ENCODE measurements around the gene ITGB8.
"Not testable (repeated sequence)": the region's sequence is repeated elsewhere in the genome, so short reads cannot be mapped to it uniquely, and the experiment has no call there.

Gene ITGB8

DNA sequence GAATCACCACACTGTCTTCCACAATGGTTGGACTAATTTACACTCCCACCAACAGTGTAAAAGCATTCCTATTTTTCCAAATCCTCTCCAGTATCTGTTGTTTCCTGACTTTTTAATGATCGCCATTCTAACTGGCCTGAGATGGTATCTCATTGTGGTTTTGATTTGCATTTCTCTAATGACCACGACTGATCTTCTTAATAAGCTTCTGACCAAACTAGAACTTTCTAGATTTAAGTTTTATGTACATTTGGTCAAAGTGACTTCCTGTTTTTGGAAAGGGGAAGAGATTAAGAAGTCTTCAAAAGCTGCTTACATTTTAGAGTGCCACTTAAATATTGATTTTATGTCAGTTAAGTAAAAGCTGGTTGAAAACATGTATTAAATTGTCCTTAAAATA, 58.5 kb downstream of the ITGB8 start:
- DNase-seq = not testable (repeated sequence)

DNA sequence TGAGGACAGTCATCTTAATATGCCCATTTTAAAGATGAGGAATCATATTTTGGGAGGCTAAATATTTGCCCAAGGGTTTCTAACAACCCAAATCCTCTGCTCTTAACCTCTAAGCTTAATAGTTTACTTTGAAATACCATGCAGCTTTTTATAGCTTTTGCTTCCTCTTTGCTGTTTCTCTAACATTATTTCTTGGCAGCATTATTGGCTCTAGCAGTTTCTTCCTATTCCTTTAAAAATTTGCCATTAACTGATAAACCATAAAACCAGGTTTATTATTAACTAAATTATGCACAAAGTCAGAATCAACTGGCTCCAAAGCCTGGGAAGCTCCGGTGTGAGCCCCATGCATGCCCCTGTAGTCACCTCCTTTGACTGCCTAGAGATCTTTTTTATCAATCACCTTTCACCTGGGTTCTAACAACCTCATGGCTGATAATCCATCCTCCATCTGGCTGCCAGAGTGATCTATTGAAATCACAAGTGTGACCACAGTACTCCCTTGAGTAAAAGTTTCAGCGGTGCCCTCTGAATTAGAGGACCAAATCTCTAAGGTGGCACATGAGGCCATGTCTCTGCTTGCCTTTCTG, 62.4 kb downstream of the ITGB8 start:
- no peak for DNase-seq

DNA sequence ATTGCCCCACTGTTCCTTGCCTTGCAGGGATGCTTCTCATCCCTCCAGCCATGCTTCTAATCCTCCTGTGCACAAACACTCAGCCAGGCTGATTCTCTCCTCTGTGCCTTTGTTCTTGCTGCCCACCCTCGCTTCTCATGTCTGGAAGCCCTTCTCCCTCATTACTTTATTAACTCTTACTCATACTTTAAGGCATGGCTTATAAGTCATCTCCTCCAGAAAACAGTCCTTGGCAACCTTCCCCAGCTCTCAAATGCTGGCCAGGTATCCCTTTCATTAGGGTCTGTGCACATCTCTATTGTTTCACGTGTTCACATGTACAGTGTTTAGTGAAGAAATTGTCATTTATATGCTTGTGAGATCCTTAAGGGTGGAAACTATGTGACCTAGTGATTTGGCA, 62.9 kb downstream of the ITGB8 start:
- no peak for DNase-seq

DNA sequence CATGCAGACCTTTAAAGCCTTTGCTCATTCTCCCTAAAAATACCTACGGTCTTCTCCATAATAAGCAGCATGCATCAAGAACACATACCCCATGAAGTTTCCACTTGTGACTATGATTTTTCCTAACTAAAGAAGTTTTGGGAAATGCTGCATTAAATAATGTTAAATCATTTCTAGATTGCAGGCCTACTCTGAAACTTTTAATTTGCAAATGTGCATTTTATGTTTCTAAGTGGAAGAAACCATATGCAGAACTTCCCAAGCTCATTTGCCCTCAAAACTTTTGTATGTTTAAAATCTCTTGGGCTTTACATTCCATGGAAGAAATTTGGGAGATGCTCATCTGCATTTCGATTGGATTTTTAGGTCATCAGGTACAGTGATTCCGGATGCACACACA, 63.6 kb downstream of the ITGB8 start:
- DNase-seq = no peak

DNA sequence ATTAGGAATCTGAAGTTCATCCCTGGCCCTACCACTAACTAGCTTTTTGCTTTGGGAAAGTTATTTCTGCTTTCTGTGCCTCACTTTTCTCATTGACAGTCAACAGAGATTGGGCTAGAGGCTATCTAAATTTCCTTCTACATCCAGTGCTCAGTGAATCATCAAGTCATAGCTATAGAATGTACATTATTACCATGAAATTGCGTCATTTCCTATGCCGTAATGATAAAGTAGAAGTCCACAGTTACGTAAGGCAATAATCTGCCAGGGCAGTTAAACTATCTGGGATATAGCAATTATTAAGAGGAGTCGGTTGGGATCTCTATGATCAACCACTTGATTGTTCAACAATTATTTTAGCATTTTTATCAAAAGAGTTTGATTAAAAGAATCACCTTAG, 64.4 kb downstream of the ITGB8 start:
- DNase-seq = no peak

DNA sequence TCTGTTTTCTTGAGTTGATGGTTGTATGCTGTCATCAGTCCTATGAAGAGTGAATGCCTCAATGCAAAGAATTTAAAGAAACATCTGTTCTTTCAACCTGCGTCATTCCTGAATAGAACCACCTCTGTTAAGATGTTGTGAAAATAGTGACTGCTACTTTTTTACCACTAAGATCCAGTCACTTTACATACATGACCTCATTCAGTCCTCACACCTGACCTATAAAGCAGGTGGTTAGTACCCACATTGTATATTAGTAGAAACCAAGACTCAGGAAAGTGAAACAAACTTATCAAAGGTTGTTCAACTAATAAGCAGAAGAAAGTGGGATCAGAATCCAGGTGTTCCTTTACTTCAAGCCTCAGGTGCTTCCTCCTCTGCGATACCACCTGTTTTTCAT, 64.8 kb downstream of the ITGB8 start:
- DNase-seq = no peak

DNA sequence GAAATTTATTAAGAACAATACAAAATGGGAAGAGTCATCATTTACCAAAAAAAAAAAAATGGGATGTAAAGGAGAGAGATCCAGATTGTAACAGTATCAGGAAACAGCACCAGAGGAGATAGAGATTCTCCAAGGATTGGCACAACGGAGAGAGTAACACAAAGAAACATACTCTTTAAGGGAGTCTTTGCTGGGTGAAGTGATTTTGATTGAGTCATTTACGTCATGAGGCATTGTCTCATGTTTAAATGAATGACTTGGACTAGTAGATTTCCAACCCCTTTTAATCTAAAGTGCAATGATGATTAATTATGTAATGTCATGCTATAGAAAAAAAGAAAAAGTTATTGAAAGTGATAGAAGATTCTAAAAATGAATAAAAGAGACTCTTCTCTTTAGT, 68.8 kb downstream of the ITGB8 start:
- no peak for DNase-seq

DNA sequence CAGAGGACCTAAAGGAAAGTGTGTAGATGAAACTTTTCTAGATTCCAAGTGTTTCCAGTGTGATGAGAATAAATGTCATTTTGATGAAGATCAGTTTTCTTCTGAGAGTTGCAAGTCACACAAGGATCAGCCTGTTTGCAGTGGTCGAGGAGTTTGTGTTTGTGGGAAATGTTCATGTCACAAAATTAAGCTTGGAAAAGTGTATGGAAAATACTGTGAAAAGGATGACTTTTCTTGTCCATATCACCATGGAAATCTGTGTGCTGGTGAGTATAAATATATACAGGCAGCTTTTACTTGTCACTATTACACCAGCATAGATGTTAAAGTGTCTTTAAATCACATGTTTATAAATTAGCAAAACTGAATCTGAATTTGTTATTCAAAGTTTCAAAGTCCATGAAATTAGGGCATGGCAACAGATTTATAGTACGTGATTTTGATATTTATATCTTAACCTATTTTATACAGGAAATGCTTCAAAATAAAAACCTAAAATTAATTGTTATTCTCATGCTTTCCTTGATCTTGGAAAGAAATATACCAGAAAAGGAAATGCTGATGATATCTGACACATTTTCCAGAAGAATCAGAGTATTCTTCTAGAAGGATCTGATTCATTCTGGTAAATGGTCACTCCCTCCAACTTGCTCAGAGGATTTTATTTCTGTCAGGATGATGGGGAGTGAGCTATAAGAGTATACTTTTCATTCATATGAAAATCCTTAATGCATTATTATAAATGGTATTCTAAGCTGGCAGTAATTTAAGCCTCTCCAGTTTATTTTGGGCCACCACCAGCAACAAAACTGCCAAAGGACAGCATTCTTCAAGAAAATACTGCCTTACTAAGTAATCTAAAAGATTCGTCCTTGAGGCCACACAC, 71.4 kb downstream of the ITGB8 start:
- no peak for DNase-seq

DNA sequence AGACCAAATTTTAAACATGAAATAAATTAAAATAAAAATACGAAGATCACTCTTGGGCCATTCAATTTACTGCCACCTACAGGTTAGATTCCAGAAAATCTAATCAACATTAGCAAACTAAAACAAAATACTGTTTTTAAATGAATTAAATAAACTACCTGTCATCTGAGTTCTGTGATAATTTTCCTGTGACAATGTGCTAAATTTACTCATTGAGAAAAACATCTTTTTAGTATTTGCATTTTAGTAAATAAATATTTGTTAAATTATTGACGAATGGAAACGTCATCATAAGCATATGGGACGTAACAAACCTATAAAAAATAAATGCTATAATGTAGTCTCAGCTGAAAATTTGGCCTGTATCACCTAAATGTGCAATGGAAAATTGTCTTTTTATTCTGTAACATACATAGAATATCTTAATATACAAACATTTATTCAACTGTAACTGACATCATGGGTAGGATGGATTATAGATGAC, 72.1 kb downstream of the ITGB8 start:
- DNase-seq = no peak

DNA sequence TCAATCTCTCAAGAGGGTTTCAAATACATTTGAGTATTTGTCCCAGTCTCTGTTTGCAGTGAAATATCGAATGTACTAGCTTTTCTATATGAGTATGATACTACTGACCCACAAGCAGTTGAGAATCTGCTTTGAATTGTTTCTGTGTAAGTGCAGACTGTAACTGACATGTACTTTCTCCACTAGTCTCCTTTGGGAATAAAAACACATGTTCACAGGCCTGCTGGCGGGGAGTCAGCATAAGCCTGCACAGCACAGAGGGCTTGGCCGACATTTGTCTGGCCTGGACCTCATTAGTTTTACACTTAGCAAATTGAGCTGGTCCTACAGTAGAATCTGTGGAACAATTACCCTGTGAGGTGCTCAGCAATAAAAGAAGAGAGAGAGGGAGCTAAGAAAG, 72.6 kb downstream of the ITGB8 start:
- no peak for DNase-seq

DNA sequence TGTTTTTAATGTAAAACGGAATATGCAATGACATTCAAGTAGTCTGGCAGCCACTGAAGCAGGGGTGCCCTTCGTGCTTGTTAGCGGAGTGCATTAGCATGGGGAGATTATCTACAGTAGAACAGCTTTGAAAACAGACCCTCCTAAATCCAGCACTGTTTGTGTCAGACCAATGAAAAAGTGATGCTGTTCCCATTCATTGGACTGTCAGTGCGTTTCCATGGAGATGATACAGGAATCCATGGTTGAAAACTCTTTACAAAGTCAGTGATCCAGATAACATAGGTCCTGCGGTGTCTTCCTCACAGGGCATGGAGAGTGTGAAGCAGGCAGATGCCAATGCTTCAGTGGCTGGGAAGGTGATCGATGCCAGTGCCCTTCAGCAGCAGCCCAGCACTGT, 73.6 kb downstream of the ITGB8 start:
- DNase-seq = no peak

DNA sequence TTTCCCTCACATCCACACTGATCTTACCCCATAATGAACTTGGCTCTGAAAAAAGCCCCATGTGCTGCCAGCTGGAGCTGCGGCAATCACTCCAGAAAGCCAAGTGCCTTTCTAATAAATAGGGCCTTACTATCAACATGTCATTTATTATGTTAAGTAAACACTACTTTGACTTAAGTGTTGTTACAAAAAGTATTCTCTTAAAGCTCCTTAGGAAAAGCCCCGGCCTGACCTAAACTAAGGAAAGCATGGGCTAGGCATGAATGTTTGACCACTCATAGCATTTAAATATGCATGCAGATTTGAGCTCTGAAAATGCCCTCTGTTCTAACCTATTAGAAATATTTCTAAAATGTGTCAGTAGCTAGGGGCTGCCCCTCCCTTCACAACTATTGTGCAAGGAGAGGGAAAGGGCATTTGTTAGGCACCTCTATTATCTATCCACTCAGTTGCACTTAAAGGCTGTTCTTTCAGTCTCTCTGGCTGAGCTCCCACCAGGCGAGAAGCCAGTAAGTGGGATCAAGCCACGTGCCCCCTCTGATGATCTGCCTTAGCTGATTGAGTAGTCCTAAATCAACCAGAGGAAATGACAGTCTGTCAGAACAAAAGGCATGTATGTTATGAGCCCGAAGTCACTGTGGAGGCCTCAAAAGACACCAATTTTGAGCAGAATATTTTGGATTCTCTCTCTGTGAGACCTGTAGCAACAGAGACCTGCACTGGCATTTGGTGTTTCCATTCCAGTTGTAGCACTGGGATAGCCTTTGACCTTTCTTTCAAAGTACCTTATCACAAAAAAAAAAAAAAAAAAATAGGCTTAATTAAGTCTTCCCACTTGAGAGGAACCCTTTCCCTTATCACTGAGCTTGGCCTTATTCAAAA, 77.1 kb downstream of the ITGB8 start:
- no peak for DNase-seq

DNA sequence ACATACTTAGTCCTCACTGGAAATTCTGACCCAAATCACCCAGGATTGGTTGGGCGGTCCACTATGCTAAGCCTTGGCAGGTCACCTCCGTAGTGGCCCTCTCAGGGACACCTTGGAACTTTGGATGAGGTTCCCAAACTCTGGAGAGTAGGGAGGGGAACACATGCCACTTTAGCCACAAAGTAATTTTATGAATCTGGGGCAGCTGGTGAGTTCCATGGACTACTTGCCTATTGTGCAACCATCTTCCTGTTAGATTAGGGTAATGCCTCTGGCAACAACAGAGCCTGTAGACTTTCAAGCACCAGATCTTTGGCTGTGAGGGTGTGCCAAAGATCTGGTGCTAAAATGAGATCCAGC, 77.7 kb downstream of the ITGB8 start:
- no peak for DNase-seq

DNA sequence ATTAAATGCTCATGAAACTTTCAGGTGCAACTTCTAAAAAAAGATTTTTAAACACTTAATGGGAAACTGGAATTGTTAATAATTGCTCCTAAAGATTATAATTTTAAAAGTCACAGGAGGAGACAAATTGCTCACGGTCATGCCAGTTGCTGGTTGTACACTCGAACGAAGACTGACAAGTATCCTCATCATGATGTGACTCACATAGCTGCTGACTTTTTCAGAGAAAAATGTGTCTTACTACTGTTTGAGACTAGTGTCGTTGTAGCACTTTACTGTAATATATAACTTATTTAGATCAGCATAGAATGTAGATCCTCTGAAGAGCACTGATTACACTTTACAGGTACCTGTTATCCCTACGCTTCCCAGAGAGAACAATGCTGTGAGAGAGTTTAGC, 79.3 kb downstream of the ITGB8 start:
- no peak for DNase-seq

DNA sequence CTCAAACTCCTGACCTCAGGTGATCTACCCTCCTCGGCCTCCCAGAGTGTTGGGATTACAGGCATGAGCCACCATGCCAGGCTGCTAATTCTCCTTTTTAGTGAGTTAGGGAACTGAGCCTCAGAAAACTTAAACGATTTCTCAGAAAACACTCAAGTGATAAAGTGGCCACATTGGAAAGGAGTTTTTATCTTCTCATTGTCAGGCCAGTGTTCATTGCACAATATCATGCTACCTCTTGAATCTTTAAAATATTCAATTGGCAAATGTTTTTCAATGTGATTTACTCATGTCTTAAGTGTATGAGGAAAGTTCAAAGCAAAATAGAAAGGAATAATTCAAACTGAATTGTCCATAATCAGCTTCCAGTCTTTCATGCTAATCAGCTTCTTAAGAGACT, 80.7 kb downstream of the ITGB8 start:
- DNase-seq = no peak

DNA sequence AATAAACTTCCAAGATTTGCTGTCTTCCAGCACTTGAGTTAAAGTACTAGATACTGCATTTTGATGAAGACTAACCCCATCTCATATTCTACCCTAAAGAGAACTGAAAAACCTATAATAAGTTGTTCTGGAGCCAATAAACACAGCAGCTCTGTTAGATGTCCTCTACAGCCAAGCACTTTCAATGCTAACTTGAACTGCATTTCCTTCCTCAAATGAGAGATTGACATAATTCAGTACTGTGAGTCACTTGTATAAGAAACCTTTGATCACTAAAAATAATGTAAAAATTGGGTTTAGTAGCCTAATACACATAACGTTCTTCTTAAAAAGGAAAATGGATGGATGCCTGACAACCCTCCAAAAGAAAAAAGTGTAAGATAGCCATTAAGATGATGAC, 81.3 kb downstream of the ITGB8 start:
- DNase-seq = no peak

DNA sequence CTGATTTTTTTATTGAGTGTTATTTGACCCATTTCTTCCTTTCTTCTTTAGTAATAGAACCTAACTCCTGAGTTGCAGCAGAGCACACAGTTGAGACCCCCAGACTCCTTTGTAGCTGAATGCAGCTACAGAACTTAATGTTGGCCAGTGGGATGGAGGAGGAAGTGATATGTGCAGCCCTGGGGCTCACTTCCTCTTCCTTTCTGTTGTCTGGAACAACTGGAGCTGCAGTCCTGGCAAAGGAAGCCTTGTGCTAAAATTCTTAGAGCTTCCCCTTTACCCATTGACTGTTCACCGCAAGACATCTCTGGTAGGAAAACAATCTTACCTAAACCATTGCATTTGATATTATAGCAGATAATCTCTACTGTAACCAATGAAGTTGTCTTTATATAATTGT, 86.6 kb downstream of the ITGB8 start:
- no peak for DNase-seq

DNA sequence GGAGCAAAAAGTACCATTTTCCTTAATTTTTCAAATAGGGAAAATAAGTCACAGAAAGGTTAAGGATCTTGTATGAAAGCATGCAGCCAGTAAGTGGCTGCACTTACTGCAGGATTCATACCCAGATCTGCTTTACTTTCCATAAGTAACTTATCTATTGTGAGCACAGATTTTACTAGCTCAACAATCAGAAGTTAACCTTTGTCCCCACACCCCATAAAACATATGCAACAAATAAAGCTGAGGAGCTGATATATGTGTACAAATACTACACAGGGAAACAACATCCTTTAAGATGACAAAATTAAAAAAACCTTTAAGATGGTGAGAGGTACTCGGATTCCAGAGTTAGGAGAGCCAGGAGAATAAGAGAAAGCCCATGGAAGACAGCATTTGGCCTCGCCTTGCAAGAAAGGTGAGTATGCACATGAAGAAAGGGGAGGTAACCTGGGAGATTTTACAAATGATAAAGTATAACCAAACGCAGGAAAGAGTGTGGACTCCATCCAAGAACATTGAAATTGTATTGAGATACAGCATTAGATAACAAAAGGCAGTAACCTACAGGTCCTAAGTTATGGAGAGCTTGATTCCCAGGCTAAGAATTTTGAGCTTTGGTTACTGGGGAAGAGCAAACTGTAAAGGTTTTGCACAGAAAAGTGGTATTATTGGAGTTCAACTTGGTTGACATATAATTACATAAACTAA, 87.1 kb downstream of the ITGB8 start:
- DNase-seq = no peak

DNA sequence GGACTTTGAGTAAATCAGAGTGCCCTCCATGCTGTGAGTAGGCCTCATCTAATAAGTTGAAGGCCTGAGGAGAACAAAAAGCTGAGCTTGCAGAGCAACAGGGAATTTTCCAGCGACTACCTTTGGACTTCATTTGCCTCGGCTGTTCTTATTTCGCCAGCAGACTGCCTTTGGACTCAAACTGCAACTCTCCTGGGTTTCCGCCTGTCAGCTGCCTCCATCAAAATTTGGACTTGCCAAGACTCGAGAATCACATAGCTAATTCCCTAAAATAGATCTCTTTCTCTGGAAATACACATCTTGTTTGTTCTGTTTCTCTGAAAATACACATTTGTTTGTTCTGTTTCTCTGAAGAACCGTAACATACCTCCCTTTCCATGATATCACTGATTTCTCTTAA, 93.8 kb downstream of the ITGB8 start:
- no peak for DNase-seq

DNA sequence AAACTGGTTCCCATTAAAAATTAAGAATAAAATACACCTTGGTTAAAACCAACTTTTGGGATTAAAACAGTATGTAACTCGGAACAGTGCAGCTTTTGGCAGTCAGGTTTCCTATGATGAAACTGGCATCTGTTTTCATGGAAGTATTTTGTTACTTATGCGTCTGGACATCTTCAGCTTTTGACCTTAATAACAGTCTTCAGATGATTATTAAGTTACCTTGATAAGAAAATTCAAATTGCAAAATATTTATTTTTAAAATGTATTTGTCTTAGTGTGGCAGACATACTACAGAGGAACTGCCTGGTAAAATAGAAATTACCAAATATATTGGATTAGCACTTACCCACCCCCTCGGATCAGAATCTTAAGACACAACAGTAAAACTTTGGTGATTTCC, 100.0 kb downstream of the ITGB8 start:
- DNase-seq = no peak

DNA sequence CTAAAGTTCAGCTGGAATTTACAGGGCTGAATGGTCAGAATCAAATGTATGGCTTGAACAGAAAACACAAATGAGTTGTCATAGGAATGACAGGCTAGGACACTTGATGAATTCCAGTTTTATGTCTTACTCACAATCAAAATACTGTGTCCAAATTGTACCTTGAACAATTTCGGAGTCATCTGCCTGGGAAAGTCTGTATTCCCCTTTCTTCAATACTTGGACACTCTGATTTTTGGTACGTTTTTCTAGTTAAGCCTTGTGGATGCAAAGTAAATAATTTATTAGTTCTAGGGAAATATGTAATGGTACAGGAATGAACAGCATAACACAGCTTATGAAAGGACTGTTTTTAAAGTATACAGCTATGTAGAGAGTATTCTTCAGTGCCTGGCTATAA, 100.4 kb downstream of the ITGB8 start:
- DNase-seq = no peak

DNA sequence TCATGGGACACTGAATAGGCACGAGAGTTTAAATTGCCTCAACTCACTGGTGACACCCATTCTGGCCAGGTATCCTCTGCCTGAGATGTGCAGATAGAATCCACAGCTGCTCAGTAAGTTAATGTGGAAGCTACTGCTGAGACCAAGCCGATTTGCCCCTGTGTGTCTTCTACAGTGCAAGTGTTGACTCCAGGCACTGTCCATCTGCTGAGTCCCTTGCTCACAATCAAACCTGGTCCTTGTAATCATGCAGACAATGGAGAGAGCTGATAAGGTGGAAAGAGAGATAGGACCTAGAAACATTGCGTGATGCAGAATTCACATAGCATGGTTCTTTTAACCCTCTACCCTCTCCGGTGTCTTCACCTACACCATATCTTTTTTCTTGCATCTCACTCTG, 101.4 kb downstream of the ITGB8 start:
- DNase-seq = no peak

DNA sequence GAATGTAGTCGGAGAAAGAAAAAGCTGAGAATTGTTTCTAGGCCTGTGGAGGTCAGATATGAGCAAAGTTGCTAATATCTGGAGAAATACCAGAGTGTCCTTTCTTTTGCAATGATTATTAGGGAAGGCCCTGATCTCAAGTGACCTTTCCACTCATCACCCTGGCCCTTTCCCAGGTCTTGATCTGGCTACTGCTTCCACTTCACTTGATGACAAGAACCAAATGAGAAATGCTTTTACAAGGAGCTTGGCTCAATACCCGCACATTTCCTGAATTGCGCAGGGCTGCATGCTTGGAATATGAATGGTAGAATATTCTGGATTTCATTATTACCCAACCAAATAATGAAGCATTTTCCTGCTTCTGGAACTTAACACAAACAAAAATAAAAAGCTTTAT, 104.6 kb downstream of the ITGB8 start:
- no peak for DNase-seq
